GM18861 (cell line): Measurements from ENCODE around the gene BRSK1.

Source experiments
- ATAC-seq: cut with Tn5 transposase; IDR thresholded peaks from one replicate; pipeline ENCODE4 v1.9.1; 2021; ENCODE audit not compliant: unreplicated experiment

The BRSK1 gene

GRCh38 chr19:55350620-55351315 lies 67.0 kb downstream of the BRSK1 start:
- no peak for ATAC-seq

- no peak for ATAC-seq
Observed at GRCh38 chr19:55352040-55352439, 68.2 kb downstream of the BRSK1 start.

GRCh38 chr19:55352549-55353145 lies 68.8 kb downstream of the BRSK1 start:
- ATAC-seq: no peak

GRCh38 chr19:55353356-55353802 lies 69.6 kb downstream of the BRSK1 start:
- no peak for ATAC-seq

- no peak for ATAC-seq
Observed at GRCh38 chr19:55353803-55354697, 70.3 kb downstream of the BRSK1 start.

GRCh38 chr19:55354698-55355212 lies 71.0 kb downstream of the BRSK1 start, which contains the start of gene COX6B2:
COX6B2 (minus strand) TSS chr19:55354719; CDS start chr19:55354521, 198 bp downstream.
- ATAC-seq: no peak

GRCh38 chr19:55355213-55355821 lies 71.5 kb downstream of the BRSK1 start:
- no peak for ATAC-seq

GRCh38 chr19:55358493-55358892 lies 74.7 kb downstream of the BRSK1 start:
- no peak for ATAC-seq

- ATAC-seq: no peak
Observed at GRCh38 chr19:55358943-55359908, 75.4 kb downstream of the BRSK1 start.

- ATAC-seq: no peak
Observed at GRCh38 chr19:55360902-55361301, 77.1 kb downstream of the BRSK1 start.
